NK-92 (cell line): ENCODE data around the gene NTRK1.

Experiments used
- DNase-seq: peaks from one replicate; lab custom pipeline; 2025; ENCODE audit not compliant: unreplicated experiment; lab: John Stamatoyannopoulos, UW

NTRK1 gene

DNA sequence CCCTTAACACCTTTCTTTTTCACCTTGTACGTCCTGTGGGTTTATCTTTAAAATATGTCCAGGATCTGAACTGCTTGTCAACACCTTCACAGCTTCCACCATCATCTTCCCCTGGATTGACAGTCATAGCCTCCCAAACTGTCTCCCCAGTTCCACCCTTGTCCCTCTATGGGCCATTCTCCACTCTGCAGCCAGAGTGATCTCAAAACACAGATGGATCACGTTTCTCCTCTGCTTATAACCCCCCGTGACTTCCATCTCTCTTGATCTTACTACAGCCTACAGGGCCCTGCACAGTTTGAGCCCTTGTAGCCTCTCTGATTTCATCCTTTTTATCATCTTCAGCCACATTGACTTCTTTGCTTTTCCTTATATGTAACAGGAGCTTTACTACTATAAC is 6.0 kb upstream of the NTRK1 start:
- no peak for DNase-seq

DNA sequence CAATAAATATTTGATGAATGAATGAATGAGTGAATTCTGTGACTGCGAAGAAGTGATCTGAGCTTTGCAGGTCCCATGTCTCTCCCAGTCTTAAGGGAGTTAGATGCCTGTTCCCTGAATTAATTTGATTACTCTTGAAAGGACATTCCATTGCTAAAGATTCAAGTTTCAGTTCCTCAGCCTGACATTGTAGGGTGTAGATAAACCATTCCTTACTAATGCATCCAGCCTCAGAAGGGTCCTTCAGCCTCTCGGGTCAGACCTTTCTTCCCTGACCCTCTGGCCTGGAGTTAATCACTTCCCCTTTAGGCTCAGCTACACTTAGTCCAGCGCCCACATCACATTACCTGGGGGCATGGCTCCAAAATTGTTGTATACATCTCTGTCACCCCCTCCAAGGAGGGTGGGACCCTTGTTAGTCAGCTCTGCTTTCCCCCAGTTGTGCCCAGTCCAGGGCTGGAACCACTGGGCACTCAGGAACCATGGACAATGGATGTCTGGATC is 4.3 kb upstream of the NTRK1 start:
- DNase-seq: no peak

DNA sequence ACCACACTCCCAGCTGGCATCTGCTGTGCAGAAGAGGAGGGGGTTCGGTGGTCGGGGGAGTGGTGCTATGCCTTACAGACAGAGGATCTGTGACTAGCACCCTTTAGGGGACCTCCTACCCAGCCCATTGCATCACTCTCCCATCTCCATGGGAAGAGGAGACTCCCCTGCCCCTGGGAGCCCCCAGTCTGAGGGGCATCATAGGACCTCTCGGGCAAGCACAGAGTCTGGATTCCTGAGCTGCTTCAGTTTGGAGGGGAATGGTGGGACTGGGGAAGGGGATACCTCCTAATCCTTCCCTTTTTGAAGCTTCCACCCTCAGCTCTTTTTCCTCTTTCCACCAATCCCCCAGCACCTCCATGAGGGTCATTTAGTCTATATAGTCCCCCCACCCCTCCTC is 3.1 kb upstream of the NTRK1 start:
- DNase-seq: no peak

DNA sequence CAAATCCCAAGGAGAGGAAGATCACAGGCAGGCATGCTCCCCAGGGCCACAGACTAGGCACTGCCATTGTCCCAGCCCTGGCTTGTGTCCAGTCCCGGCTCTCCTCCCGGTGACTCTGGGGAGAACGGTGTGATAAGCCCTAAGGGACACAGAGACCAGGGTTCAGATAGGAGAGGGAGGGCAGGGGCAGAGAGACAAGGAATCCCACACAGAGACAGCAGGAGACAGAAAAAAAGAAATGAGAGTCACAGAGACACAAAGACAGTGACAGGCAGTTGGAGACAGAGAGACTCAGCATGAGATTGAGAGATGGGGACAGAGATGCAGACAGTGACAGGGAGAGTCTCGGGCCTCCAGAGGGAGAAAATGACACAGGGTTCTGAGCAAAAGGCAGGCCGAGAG is 2.1 kb upstream of the NTRK1 start:
- no peak for DNase-seq

DNA sequence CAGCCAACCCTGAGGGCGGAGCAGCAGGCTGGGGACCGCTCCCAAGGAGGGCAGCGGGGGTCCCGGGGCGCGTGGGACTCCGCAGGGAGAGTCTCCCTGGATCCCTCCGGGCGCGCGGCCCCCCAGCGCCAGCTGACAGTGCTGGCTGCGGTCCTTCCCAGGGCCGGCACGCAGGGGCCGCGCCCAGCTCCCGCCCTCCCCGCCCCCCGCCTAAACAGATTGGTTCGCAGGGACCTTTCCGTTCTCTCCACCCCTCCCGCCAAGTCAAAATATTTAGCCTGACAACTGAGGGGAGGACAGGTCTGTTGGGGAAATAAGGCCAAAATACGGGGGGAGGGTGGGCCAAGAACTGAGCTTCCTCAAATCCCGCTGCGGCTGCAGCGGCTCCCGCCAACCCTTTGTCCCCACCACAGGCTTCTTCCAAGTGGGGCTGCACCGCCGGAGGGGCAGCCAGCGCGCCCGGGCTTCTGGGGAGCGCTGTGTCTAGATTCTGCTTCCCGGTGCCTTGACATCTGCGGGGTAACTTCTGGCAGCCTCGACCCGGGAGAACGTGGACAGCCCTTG is 1.6 kb upstream of the NTRK1 start, which contains the start of gene INSRR:
Gene INSRR, minus strand, starts transcription at position 159 of the 564 bp plus-strand sequence. CDS start 496 bp downstream, outside the sequence.
- DNase-seq: no peak

DNA sequence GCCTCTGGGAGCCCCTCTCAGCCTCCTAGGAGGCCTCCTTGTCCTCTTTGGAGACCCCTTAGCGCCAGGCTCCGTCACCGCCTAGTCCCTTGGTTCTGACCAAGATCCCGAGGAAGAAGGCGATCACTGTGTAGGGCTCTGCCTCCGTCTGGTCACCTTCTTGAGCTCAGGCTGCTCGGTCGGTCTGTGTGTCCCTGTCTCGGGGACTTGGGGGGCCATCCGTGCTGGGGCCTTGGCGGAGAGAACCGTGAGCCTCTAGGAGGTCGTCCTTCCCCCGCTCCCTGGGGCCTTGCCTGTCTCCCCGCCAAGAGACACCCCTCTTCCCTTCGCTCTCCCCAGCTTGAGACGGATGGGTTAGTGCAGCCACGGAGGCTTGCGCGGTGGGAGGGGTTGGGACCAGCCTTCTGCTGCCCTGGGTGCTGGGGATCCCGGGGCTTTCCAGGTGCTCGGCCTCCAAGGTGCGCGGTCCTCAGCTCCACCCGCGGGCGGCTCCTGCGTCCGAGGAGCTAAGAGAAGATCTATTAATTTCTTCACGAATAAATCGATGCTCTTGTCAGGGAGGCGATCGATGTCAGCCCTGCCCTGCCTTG is 1.0 kb upstream of the NTRK1 start:
- DNase-seq: no peak

DNA sequence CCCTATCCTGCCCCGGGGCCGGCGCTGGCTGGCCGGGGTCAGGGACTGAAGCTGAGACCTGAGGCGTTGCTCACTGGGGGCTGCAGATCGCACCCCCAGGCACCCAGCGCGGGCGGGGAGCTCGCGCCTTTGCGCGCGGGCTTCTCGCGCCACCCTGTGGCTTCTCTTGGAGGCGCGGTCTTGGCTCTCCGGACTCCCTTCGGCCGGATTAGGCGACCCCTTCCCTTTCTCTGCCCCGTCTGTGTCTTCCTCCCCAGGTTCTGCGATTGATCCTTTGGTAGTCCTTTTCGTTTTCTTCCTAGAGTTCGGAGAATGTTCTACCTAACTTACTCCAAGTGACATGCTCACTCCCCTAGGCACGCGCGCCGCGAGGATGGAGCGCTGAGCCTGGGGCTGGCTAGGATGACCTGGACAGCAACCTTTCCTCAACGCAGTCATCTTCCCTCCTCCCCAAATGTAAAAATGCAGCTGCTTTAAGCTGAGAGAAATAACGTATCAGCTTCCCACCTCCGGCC is 495 bp upstream of the NTRK1 start:
- DNase-seq: no peak

DNA sequence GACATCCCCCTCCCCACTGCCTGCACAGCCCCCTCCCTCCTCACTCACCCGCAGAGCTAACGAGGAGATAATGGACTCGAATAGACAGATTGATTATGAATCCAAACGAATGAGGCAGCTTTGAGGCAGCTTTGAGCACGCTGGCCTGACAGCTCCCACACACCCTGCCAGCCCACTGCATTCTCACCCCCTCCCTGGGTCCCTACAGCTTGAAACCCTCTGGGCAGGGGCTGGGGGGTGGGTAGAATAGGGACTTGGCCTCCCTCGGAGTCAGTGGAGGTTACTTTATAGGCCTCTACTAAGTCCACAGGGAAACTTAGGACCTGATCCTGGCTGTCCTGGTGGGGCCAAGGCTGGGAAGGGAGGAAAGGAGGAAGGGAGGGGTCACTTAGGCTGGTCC is 1.9 kb downstream of the NTRK1 start:
- DNase-seq: no peak

DNA sequence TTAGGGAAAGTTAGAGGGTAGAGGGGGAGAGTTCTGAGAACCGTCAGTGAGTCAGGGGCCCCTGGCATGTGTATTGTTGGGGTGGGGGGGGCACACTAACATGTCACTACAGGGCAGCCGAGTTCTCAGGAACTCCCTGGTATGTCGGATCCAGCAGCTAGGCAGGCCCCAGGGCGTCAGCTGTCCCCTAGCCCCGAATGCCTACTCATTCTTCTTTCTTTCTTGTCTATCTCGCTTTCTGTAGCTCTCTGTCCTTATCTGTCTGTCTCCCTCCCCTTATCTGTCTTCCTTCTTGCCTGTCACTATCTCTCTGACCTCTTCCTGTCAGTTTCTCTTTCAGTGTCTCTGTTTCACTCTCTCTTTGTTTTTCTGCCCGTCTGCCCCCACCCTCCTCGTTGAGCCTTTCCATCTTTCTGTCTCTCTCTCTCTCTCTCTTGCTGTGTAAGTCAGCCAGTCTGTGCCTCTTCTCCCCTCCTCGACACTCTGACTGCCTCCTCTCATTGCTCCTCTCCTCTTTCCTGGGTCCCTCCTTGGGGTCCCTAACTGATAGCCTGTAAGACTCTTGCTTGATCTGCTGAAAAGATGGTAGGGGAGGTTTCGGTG is 2.4 kb downstream of the NTRK1 start:
- no peak for DNase-seq

DNA sequence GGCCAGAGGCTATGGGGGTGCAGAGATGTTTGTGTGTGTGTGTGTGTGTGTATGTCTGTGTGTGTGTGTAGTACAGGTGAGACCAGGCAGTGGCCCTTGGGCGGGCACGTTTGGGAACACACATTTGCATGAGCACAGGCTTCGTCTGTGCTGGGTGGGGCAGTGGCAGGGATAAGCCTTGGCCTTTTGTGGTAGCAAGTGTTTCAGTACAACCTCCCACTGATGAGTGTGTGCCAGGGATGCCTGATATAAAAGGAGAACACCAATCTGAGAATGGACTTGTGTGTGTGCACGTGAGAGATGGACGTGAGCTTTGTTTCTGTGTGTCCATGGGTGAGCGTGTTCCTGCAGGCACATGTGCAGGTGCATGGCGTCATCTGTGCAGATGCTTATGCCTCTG is 3.0 kb downstream of the NTRK1 start:
- no peak for DNase-seq

DNA sequence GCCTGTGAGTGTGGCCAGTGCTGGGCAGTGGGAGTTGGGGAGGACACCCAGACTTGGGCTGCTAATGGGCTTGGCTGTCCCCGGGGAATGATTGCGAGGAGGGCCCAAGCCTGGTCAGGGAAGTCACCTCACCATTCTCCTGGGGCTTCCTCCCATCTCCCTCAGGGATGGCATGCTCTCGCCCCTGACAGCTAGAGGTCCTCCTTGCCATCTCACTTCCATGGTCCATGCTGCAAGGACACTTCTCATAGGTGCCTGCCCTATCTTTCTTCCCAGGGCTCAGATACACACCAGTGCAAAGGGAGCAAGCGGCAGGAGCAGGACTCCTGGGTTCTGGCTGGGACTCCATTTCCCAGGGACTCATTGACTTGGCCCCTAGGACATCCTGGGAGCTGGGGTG is 4.1 kb downstream of the NTRK1 start:
- no peak for DNase-seq

DNA sequence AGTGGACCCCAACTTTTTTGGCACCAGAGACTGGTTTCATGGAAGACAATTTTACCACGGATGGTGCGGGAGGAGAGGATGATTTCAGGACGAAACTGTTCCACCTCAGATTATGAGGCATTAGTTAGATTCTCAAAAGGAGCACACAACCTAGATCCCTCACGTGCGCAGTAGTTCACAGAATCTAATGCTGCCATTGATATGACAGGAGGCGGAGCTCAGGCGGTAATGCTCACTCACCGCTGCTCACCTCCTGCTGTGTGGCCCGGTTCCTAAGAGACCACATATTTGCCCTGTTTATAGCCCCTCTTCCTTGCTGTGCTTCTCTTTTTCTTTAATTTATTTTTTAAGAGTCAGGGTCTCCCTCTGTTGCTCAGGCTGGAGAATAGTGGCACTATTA is 4.6 kb downstream of the NTRK1 start:
- DNase-seq: no peak

DNA sequence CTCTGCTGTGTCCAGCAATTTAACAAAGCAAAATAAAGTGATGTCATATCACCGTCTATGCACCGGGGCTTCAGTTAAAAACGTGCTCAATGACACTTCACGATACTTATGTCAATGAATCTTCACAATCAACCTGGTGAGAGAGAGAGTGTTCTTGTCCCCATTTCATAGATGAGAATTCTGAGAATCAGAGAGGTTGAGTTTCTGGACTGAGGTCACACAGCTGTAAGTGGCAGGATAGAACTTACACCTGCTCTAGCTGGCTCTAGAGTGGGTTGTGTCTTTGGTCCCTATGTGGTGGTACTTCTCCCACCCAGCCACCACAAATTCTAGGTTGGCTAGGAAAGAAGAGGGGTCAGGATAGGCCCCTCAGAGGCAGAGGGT is 5.2 kb downstream of the NTRK1 start:
- no peak for DNase-seq

DNA sequence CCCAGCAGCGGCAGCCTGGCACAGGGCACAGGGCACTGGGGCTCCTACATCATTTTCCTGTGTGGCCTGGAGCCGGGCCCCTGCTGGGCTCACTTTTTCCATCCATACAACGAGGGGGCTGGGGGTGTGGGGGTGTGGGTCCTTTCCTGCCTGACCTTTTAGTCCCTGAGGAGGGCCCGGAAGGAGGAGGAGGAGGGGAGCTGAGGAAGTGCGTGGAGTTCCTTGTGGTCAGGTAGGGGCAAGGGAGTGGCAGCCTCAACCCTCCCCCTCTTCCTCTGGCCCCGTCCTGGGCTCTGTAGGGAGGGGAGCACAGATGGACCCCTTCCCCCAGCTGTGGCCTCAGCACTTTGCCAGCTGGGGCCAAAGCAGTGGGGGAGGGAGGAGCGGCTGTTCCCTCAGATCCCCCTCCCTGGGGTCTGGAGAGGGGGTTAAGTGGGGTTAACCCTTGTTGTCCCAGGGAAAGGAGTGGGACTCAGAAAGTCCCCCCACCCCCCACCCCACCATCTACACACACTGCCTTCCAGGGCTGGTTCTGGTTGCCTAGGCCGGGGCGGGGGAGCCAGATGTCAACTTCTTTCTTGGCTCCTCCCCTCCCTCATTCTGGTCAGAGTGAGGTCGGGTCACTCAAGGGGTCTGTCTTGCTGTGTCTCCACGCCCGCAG is 5.7 kb downstream of the NTRK1 start:
- DNase-seq: no peak

DNA sequence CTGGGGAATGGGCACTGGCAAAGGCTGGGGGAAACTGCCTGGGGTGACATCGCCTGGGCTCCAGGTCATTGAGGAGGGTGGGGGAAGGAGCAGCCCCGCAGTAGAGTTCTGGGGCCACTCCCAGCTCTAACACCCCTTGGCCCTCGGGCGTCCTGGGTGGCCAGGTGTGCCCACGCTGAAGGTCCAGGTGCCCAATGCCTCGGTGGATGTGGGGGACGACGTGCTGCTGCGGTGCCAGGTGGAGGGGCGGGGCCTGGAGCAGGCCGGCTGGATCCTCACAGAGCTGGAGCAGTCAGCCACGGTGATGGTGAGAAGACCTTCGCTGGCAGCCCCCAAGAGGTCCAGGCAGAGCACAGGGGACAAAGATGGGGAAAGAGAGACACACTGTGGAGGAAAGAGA is 7.7 kb downstream of the NTRK1 start:
- DNase-seq: no peak

DNA sequence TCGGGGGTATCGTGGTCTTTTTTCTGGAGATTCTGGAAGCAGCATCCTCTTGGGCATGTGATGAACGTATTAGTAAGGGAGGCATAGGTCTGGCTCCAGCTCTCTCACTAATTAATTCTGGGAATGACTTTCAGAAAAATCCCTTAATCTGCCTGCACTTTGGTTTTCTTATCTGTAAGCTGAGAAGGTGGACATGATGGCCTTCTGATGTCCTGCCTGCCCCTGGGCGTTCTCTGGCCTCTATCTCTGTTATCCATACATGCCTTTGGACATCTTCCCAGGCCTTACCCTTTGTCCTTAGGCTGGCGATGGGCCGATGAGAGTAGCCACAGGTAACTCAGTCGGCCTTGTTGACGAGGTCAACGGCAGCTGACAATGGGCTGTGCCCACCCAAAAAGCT is 8.8 kb downstream of the NTRK1 start:
- DNase-seq: no peak

DNA sequence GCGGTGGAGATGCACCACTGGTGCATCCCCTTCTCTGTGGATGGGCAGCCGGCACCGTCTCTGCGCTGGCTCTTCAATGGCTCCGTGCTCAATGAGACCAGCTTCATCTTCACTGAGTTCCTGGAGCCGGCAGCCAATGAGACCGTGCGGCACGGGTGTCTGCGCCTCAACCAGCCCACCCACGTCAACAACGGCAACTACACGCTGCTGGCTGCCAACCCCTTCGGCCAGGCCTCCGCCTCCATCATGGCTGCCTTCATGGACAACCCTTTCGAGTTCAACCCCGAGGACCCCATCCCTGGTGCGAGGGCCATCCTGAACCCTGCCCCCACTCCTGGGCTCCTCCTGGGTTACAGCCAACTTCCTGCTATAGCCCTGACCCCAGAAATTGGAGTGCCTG is 13.0 kb downstream of the NTRK1 start:
- no peak for DNase-seq

DNA sequence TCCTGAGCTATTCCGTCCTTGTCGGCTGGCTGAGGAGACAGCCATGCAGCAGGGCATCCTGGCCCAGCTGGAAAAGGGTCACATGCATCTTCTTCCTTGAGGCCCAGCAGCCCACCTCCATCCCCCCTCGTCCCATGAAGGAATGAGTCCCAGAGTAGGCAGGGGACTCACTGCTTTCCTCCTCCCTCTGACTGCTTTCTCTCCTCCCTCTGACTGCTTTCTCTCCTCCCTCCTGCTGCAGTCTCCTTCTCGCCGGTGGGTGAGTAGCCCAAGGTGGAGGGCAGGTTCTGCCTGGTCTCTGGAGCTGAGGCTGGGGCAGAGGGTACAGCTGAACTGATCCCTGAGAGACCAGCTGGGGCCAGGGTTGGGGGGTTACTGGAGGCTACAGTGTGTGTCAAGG is 13.5 kb downstream of the NTRK1 start:
- no peak for DNase-seq

DNA sequence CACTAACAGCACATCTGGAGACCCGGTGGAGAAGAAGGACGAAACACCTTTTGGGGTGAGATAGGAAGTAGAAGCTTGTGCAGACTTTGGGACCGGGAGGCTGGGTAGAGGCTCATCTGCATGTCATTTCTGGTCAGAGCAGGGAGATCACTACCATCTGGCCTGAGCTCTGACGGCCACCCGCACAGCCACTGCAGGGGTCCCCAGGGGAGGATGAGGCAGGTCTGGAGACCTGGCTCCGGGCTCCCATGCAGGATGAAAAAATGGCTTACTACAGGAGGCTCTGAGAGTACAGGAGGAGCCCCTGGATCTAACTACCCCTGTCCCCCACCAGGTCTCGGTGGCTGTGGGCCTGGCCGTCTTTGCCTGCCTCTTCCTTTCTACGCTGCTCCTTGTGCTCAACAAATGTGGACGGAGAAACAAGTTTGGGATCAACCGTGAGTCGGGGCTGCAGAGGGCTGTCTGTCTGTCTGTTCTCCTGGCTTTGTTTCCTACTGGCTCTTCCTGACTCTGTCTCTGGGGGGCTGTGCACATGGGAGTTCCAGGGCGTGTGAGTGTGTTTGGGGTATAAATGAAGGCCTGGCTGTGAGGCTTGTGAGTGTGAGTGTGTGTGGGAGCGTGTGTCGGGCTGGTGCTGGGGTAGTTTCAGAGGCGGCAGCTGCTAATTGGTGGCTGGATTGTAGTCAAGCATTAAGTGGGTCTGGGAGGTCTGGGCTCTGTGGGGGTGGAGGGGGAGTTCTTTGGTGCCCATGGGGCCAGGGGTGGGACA is 14.1 kb downstream of the NTRK1 start:
- no peak for DNase-seq

DNA sequence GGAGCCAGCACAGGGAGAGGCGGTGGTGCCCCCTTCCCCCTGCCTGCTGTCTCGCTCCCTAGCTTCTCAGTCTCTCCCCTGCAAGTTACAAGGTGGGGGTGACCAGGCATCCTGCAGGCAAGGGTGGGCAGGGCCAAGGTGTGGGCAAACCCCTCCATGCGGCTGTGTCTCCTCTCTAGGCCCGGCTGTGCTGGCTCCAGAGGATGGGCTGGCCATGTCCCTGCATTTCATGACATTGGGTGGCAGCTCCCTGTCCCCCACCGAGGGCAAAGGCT is 14.6 kb downstream of the NTRK1 start:
- no peak for DNase-seq

DNA sequence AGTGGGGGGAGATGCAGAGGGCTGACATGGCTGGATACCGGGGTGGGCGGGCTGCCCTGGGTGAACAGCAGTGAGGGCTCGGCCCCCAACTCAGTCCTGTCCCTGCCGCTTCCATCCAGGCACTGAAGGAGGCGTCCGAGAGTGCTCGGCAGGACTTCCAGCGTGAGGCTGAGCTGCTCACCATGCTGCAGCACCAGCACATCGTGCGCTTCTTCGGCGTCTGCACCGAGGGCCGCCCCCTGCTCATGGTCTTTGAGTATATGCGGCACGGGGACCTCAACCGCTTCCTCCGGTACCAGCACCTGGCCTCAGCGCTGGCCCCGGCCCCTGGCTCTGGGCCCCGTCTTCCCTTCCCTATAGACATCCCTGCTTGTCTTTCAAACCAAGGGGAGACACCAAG is 15.6 kb downstream of the NTRK1 start:
- no peak for DNase-seq
